ENCODE data around the gene MAMDC4.
A peak's percentile ranks its signal among the peaks of the same experiment; 100 is the strongest.
"Not testable (repeated sequence)": the region's sequence is repeated elsewhere in the genome, so short reads cannot be mapped to it uniquely, and the experiment has no call there.

The MAMDC4 gene

GRCh38 chr9:136839229-136840139, 12.7 kb upstream of the MAMDC4 start:
- no peak for DNase-seq

- DNase-seq, result no peak
Observed at GRCh38 chr9:136840140-136840876, 11.8 kb upstream of the MAMDC4 start.

- DNase-seq, result no peak
Observed at GRCh38 chr9:136840877-136841645, 11.1 kb upstream of the MAMDC4 start.

- not testable (repeated sequence) for DNase-seq
Observed at GRCh38 chr9:136841646-136842379, 10.3 kb upstream of the MAMDC4 start.

GRCh38 chr9:136842380-136842948, 9.7 kb upstream of the MAMDC4 start, which contains the start of gene AJM1:
TSS of gene AJM1 (plus strand) at chr9:136842478. CDS start at chr9:136844415, 1,937 bp downstream.
- DNase-seq, result peak; percentile 78 to 86

GRCh38 chr9:136843159-136843800, 8.9 kb upstream of the MAMDC4 start:
- DNase-seq, result not testable (repeated sequence)

- DNase-seq, result peak; percentile 45 to 70
Observed at GRCh38 chr9:136843801-136844740, 8.1 kb upstream of the MAMDC4 start.

- DNase-seq, result no peak
Observed at GRCh38 chr9:136844761-136845464, 7.2 kb upstream of the MAMDC4 start.

GRCh38 chr9:136845465-136846260, 6.5 kb upstream of the MAMDC4 start:
- no peak for DNase-seq

GRCh38 chr9:136846376-136847087, 5.6 kb upstream of the MAMDC4 start:
- no peak for DNase-seq

- no peak for DNase-seq
Observed at GRCh38 chr9:136847088-136847825, 4.9 kb upstream of the MAMDC4 start.

- peak; percentile 68 to 77 for DNase-seq
Observed at GRCh38 chr9:136847826-136848392, 4.2 kb upstream of the MAMDC4 start.

- peak; percentile 16 to 46 for DNase-seq
Observed at GRCh38 chr9:136848393-136849037, 3.6 kb upstream of the MAMDC4 start.

GRCh38 chr9:136849038-136849959, 2.8 kb upstream of the MAMDC4 start, which contains the start of gene PHPT1:
TSS of gene PHPT1 (plus strand) at chr9:136849409. CDS start at chr9:136849431, 22 bp downstream.
- DNase-seq, result peak; percentile 97 to 98
